Transverse colon (tissue), 4 donors: ENCODE measurements around the gene CORO2B.

Experiments used
- POLR2A ChIP-seq: fragments of 450-650 bp; IDR thresholded peaks from one replicate; pipeline ENCODE4 v1.6.1; 2016; ENCODE audit warnings: antibody characterized with exemption, mild to moderate bottlenecking, moderate library complexity
- POLR2AphosphoS5 ChIP-seq, 3 donors: sonication (generic); formaldehyde crosslinking; IDR thresholded peaks; one replicate each; pipeline ENCODE4 v1.6.1; 2016; ENCODE audit warnings: antibody characterized with exemption in 3 of 3
- TF ChIP-seq, protein P1 (sequence below), 5 experiments: fragments of 200-600 bp in 3 of 5; fragments of 450-650 bp in 2 of 5; sonication (generic) in 3 of 5; IDR thresholded peaks; 1 replicate in 2 of 5; 2 replicates in 3 of 5; pipeline ENCODE4 v1.5.1; 2016 to 2017; ENCODE audit warnings: antibody characterized with exemption in 5 of 5, inconsistent platforms in 3 of 5, mild to moderate bottlenecking in 2 of 5, moderate library complexity in 1 of 5

DNA sequence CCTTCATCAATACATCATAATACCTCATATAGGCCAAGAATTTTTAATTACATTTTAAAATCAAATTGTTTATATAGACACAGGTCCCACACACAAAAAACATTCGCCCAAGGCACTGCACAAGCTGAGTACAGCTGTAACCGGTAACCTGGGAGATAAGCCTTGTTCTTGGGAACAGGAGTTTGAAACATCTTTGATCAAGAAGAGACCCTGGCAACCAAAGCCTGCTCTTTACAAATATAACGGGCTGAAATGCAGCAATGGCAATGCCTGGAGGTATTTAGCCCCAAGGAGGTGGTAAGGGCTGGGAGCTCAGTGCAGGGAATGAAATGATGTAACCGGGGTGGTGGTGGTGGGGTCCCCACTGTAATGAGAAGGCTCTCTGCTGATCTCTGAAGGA lies 7.2 kb upstream of the CORO2B start:
- TF ChIP-seq, protein P1, sequence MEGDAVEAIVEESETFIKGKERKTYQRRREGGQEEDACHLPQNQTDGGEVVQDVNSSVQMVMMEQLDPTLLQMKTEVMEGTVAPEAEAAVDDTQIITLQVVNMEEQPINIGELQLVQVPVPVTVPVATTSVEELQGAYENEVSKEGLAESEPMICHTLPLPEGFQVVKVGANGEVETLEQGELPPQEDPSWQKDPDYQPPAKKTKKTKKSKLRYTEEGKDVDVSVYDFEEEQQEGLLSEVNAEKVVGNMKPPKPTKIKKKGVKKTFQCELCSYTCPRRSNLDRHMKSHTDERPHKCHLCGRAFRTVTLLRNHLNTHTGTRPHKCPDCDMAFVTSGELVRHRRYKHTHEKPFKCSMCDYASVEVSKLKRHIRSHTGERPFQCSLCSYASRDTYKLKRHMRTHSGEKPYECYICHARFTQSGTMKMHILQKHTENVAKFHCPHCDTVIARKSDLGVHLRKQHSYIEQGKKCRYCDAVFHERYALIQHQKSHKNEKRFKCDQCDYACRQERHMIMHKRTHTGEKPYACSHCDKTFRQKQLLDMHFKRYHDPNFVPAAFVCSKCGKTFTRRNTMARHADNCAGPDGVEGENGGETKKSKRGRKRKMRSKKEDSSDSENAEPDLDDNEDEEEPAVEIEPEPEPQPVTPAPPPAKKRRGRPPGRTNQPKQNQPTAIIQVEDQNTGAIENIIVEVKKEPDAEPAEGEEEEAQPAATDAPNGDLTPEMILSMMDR (IDR thresholded peaks at IDR 0.05), result no peak
- TF ChIP-seq POLR2A (no peak), POLR2AphosphoS5 (IDR thresholded peaks at IDR 0.05) (no peak)
